GM23248 (cell line): ENCODE data around the gene PTPN21.

ENCODE experiments used
- EZH2 ChIP-seq: fragments of 200-600 bp; sonication (generic); IDR thresholded peaks from 2 replicates; pipeline ENCODE4 v1.6.1; 2018; ENCODE audit warnings: antibody characterized with exemption, mild to moderate bottlenecking; ENCODE audit not compliant: insufficient read depth, poor library complexity, severe bottlenecking
- EZH2phosphoT487 ChIP-seq: fragments of 200-600 bp; sonication (generic); IDR thresholded peaks from 2 replicates; pipeline ENCODE4 v1.6.1; 2018; ENCODE audit warnings: antibody characterized with exemption, moderate library complexity, mild to moderate bottlenecking, low read depth; ENCODE audit not compliant: insufficient read depth

DNA sequence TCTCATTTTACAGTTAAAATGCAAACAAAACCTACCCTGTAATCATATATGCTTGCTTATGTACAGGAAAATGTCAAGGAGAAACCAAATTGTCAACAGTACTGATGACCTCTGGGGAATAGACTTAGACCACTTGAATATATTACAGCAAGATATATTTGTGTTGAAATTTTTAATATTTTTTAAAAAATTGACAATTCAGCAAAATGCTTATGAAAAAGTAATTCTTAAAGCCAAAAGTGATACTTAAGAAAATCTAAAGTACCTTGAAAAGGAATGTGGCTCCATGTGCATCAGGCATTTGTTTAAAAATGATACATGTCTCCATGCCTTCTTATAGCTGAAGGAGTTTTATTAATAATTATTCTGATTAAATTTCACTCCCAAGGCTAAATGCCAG lies 49.2 kb downstream of the PTPN21 start:
- no peak for TF ChIP-seq EZH2
- no peak for TF ChIP-seq EZH2phosphoT487
